T-helper 1 cell treated with Interleukin-12 subunit alpha and Interleukin-12 subunit beta and Interleukin-4 antibody, amounts not matched to agents 30 μg/mL and 1 μg/mL, for 36 hours (primary cell): ENCODE results near the gene REC8.

Experiments
- H3K27ac Mint-ChIP-seq: one replicate; pipeline ENCODE4 v1.8.0; 2021; ENCODE audit warnings: mild to moderate bottlenecking, mixed read lengths
- H3K27me3 Mint-ChIP-seq: one replicate; pipeline ENCODE4 v1.8.0; 2021; ENCODE audit warnings: low read depth, mixed read lengths
- H3K36me3 Mint-ChIP-seq: one replicate; pipeline ENCODE4 v1.8.0; 2021; ENCODE audit warnings: low read depth, mixed read lengths
- H3K4me1 Mint-ChIP-seq: one replicate; pipeline ENCODE4 v1.8.0; 2021; ENCODE audit warnings: low read depth, mixed read lengths
- H3K4me3 Mint-ChIP-seq: one replicate; pipeline ENCODE4 v1.8.0; 2021; ENCODE audit warnings: mild to moderate bottlenecking, moderate library complexity, mixed read lengths
- H3K9me3 Mint-ChIP-seq: one replicate; pipeline ENCODE4 v1.8.0; 2021; ENCODE audit warnings: mixed read lengths

The REC8 gene

DNA sequence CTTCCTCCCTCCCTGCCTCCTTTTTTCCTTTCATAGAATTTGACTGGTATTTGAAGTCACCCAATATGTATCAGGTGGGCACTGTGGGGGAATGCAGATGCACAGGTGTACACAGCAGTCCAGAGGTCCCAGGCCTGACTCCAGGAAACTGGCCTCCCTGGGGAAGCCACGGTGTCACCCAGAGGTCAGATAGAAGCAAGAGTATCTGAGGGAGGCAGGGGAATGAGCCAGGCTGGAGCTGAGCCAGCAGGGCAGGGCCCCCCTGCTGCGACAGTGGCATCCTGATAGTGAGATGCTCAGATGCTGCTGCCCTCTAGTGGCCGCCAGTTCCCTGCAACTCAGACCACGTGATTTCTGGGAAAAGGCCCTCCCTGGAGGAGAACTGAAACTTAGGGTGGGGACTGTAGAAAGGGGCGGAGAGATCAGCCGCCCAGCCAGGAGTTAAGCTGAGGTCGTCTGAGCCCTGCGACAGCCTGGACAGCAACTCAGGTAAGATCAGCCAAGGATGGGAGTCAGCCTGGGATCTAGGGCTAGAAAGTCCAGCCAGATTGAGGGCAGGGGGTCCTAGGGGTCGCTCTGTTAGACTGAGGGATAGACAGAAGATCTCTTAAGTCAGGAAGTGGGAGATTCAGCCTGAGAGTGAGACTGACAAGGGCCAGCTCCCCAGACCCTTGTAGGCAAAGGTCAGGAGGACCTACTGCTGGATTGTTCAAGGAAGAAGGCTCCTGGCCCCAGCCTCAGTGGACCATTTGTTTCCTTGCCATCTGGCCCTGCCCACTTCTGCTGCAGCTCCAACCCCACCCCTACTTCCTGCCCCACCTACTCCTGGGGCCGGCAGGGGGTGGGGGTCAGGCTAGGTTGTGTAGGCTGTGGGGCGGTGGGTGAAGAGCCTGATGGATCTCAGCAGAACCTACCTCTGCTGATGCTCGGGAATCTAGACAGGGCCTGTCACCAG, 10.8 kb upstream of the REC8 start, which contains the start of gene IRF9:
Gene IRF9 (plus strand): TSS at position 416 of the 955 bp plus-strand sequence. CDS start 880 bp downstream, outside the sequence.
- H3K27ac Mint-ChIP-seq, result peak within 1 kb of the TSS; percentile 99
- no peaks in the 10 kb centered on the region for H3K9me3 Mint-ChIP-seq
- H3K4me1 Mint-ChIP-seq, result peaks cover 42% of the 10 kb centered on the region
- H3K27me3 Mint-ChIP-seq, result no peaks in the 10 kb centered on the region
- H3K36me3 Mint-ChIP-seq, result peaks cover 80% of the 10 kb centered on the region
- H3K4me3 Mint-ChIP-seq, result peak within 1 kb of the TSS; percentile 97

DNA sequence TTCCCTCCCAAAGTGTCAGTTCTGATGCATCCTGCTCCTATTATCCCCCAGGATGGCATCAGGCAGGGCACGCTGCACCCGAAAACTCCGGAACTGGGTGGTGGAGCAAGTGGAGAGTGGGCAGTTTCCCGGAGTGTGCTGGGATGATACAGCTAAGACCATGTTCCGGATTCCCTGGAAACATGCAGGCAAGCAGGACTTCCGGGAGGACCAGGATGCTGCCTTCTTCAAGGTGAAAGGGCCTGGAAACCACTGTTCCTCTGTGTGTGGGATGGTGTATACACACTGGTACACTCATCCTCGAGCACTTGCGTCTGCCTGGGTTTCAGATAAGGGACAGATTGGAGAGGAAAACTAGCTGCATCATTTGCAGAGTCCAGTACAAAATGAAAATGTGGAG, 9.8 kb upstream of the REC8 start:
- peak overlapping the region; percentile 97 for H3K4me3 Mint-ChIP-seq
- no peaks in the 10 kb centered on the region for H3K27me3 Mint-ChIP-seq
- H3K27ac Mint-ChIP-seq, result peak overlapping the region; percentile 99
- H3K4me1 Mint-ChIP-seq, result peaks cover 41% of the 10 kb centered on the region
- no peaks in the 10 kb centered on the region for H3K9me3 Mint-ChIP-seq
- H3K36me3 Mint-ChIP-seq, result peaks cover 82% of the 10 kb centered on the region

DNA sequence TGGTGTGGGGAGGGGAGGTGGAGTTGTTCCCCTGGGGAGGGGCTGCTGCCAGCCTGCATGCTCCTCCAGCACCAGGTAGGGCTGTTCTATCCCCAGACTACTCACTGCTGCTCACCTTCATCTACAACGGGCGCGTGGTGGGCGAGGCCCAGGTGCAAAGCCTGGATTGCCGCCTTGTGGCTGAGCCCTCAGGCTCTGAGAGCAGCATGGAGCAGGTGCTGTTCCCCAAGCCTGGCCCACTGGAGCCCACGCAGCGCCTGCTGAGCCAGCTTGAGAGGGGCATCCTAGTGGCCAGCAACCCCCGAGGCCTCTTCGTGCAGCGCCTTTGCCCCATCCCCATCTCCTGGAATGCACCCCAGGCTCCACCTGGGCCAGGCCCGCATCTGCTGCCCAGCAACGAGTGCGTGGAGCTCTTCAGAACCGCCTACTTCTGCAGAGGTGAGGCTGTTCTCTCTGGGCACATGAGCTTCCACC, 7.3 kb upstream of the REC8 start:
- no peaks in the 10 kb centered on the region for H3K9me3 Mint-ChIP-seq
- H3K36me3 Mint-ChIP-seq, result peaks cover 78% of the 10 kb centered on the region
- peaks cover 51% of the 10 kb centered on the region for H3K4me1 Mint-ChIP-seq
- peak overlapping the region; percentile 64 for H3K4me3 Mint-ChIP-seq
- H3K27me3 Mint-ChIP-seq, result no peaks in the 10 kb centered on the region
- peak overlapping the region; percentile 78 for H3K27ac Mint-ChIP-seq

- Mint-ChIP-seq H3K27me3 (no peaks in the 10 kb centered on the region), H3K27ac (no peak overlapping the region), H3K36me3 (peaks cover 74% of the 10 kb centered on the region), H3K4me1 (peaks cover 46% of the 10 kb centered on the region), H3K4me3 (no peak overlapping the region), H3K9me3 (no peaks in the 10 kb centered on the region)
These were observed 6.1 kb upstream of the REC8 start for GRCh38 chr14:24165785-24166184.

DNA sequence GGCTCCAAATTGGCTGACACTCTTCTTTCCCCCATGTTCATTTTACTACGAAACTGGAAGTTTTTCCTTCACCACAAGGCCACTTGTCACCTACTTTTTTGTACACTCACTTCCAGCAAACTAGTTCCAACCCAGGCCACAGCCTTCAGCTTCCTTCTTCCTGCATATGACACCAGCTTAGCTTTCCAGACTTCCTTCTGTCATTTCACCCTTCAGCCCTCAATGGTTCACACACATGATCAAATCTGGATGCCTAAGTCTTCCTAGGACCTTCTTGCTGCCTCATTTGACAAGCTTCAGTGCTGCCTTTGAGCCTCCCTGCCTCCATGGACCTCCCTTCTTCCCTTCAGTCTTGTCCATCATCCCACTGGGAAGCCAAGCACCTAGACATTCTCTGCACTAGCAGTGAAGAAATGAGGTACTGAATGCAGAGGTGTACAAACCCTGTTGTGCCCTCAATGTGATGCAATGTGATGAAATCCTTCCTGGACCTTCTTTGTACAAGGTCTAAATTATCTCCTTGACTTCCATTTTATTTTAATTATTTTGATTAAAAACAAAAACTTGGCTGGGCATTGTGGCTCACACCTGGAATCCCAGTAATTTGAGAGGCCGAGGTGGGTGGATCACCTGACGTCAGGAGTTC, 4.3 kb upstream of the REC8 start:
- H3K36me3 Mint-ChIP-seq, result peaks cover 63% of the 10 kb centered on the region
- H3K27me3 Mint-ChIP-seq, result no peaks in the 10 kb centered on the region
- H3K9me3 Mint-ChIP-seq, result no peaks in the 10 kb centered on the region
- H3K4me1 Mint-ChIP-seq, result peaks cover 44% of the 10 kb centered on the region
- H3K4me3 Mint-ChIP-seq, result no peak overlapping the region
- peak overlapping the region; percentile 17 for H3K27ac Mint-ChIP-seq

DNA sequence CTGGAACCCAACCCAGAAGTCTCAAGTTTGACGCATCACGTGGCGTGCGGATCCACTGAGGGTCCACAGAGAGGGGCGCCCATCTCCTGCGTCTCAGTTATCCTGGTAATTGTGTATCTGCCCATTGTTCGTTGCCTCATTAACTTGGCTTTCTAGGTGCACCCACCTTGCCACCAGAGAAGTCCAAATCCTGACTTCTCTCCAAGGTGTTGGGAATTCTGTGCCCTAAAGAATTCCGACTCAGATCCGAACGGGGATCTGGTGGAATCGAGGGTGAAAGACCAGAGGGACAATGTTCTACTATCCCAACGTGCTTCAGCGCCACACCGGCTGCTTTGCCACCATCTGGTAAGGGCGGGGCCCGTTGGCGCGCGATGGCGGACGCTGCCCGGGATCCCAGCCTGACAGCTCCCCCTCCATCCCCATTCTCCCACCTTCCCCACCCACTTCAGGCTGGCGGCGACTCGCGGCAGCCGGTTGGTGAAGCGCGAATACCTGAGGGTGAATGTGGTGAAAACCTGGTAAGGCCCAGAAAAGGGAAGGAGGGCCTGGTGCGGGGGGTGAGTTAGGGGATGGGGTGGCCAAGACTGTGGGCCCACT, 481 bp downstream of the REC8 start:
- no peak overlapping the region for H3K4me3 Mint-ChIP-seq
- no peak overlapping the region for H3K27ac Mint-ChIP-seq
- no peaks in the 10 kb centered on the region for H3K9me3 Mint-ChIP-seq
- peaks cover 46% of the 10 kb centered on the region for H3K36me3 Mint-ChIP-seq
- no peaks in the 10 kb centered on the region for H3K27me3 Mint-ChIP-seq
- peaks cover 23% of the 10 kb centered on the region for H3K4me1 Mint-ChIP-seq

- Mint-ChIP-seq H3K36me3 (peaks cover 44% of the 10 kb centered on the region), H3K9me3 (no peaks in the 10 kb centered on the region), H3K4me3 (no peak overlapping the region), H3K27ac (peak overlapping the region; percentile 34), H3K4me1 (peaks cover 19% of the 10 kb centered on the region), H3K27me3 (no peaks in the 10 kb centered on the region)
These were observed 996 bp downstream of the REC8 start for GRCh38 chr14:24172871-24173281.

- H3K4me1 Mint-ChIP-seq, result peaks cover 4% of the 10 kb centered on the region
- no peaks in the 10 kb centered on the region for H3K9me3 Mint-ChIP-seq
- no peak overlapping the region for H3K27ac Mint-ChIP-seq
- H3K27me3 Mint-ChIP-seq, result no peaks in the 10 kb centered on the region
- H3K36me3 Mint-ChIP-seq, result peaks cover 54% of the 10 kb centered on the region
- H3K4me3 Mint-ChIP-seq, result no peak overlapping the region
These were observed 4.7 kb downstream of the REC8 start for GRCh38 chr14:24176599-24176998.

DNA sequence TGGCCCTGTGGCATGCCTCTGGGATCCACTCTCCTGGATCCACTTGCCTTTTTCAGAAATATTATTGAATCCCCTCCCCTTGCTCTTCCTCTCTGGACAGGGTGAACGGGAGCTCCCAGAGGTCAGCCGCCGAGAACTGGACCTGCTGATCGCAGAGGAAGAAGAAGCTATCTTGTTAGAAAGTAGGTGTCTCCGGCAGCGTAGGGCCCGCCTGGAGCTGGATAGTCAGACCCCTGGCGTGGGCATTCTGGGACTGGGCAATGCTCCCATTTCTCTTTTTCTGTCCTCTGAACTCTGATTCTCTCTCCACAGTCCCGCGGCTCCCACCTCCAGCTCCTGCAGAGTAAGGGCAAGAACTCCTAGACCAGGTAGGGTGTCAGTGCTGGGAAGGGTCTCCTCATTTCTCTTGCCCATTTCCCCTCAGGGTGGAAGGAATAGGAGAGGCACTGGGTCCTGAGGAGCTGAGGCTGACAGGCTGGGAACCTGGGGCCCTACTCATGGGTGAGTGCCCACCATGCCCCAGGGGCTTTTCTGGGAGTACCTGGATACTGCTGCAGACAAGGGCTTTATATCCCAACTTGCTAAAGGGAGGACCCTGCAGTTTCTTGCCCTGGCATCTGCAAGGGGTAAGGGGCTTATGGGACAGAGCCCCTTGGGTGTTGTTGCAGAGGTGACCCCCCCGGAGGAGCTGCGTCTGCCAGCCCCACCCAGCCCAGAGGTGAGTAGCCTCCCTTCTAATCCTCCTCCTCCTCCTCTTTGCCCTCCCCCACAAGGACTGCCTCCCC, 5.4 kb downstream of the REC8 start:
- Mint-ChIP-seq H3K27ac (no peak overlapping the region), H3K9me3 (no peaks in the 10 kb centered on the region), H3K4me1 (peaks cover 3% of the 10 kb centered on the region), H3K27me3 (no peaks in the 10 kb centered on the region), H3K36me3 (peaks cover 55% of the 10 kb centered on the region), H3K4me3 (no peak overlapping the region)

DNA sequence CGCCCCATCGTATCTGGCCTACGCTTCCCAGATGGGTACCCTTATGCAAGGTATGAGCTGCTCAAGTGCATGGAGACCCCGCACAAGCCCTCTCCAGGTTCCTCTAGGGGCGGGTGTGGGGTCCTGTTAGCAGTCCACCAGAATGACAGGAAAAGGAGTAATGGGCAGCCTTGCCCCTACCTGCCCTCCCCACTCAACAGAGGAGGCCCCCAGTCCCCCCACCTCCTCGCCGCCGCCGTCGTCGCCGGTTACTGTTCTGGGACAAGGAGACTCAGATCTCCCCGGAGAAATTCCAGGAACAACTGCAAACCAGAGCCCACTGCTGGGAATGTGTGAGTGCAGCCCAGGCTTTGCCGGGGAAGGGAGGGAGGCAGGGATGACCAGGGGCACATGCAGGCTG, 6.0 kb downstream of the REC8 start:
- H3K9me3 Mint-ChIP-seq, result no peaks in the 10 kb centered on the region
- peaks cover under 1% of the 10 kb centered on the region for H3K4me1 Mint-ChIP-seq
- H3K4me3 Mint-ChIP-seq, result no peak overlapping the region
- no peak overlapping the region for H3K27ac Mint-ChIP-seq
- H3K36me3 Mint-ChIP-seq, result peaks cover 57% of the 10 kb centered on the region
- no peaks in the 10 kb centered on the region for H3K27me3 Mint-ChIP-seq

- Mint-ChIP-seq H3K27me3 (no peaks in the 10 kb centered on the region), H3K9me3 (no peaks in the 10 kb centered on the region), H3K36me3 (peaks cover 52% of the 10 kb centered on the region), H3K4me3 (no peak overlapping the region), H3K4me1 (no peaks in the 10 kb centered on the region), H3K27ac (no peak overlapping the region)
These were observed 6.7 kb downstream of the REC8 start for GRCh38 chr14:24178399-24179178.

DNA sequence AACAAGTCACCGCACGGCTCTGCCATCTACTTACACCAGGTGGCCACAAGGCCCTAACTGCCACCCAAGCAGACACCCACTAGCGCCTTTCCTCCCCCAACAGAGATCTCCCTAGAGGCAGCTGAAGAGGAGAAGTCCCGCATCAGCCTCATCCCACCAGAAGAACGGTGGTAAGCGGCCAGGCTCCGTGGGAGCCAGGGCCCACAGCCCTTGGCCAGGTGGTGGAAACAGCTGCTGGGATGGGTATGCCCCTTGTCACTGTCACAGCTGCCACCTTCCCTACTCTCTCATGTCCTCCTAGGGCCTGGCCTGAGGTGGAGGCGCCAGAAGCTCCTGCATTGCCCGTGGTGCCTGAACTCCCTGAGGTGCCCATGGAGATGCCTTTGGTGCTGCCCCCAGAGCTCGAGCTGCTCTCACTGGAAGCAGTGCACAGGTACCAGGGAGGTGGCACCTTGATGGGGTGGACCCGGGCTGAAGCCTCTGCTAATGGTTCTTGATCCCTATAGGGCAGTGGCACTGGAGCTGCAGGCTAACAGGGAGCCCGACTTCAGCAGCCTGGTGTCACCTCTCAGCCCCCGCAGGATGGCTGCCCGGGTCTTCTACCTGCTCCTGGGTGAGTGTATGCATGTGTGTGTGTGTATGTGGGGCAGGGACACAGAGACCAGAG, 7.5 kb downstream of the REC8 start:
- H3K4me3 Mint-ChIP-seq, result no peak overlapping the region

More for the DNA sequence above, 7.5 kb downstream of the REC8 start:
- H3K27ac Mint-ChIP-seq, result no peak overlapping the region
- no peaks in the 10 kb centered on the region for H3K4me1 Mint-ChIP-seq
- H3K27me3 Mint-ChIP-seq, result no peaks in the 10 kb centered on the region
- H3K9me3 Mint-ChIP-seq, result no peaks in the 10 kb centered on the region
- H3K36me3 Mint-ChIP-seq, result peaks cover 52% of the 10 kb centered on the region
